Neuronal stem cell (in vitro differentiated cells): ENCODE results near the gene CCL23.

Source experiments
- DNase-seq: peaks from one replicate; pipeline ENCODE4 v3.0.0-alpha.2; 2013; ENCODE audit warnings: low spot score
- H2AFZ ChIP-seq: one replicate; pipeline ENCODE4 v1.6.1; 2013; ENCODE audit warnings: mild to moderate bottlenecking, low read length, inconsistent platforms
- H2AK5ac ChIP-seq: 2 replicates; pipeline ENCODE4 v1.6.1; 2013; ENCODE audit warnings: low read depth, mild to moderate bottlenecking, inconsistent platforms, low read length, moderate library complexity, mixed read lengths
- H2BK120ac ChIP-seq: 2 replicates; pipeline ENCODE4 v1.6.1; 2013; ENCODE audit warnings: low read depth, mild to moderate bottlenecking, inconsistent platforms, low read length, moderate library complexity, mixed read lengths
- H2BK12ac ChIP-seq: one replicate; pipeline ENCODE4 v1.6.1; 2013; ENCODE audit warnings: low read length, inconsistent platforms
- H2BK15ac ChIP-seq: 2 replicates; pipeline ENCODE4 v1.6.1; 2013; ENCODE audit warnings: mild to moderate bottlenecking, low read length, inconsistent platforms, mixed read lengths
- H2BK5ac ChIP-seq: one replicate; pipeline ENCODE4 v1.6.1; 2013; ENCODE audit warnings: inconsistent platforms, mild to moderate bottlenecking, low read length, moderate library complexity
- H3K14ac ChIP-seq: one replicate; pipeline ENCODE4 v1.6.1; 2013; ENCODE audit warnings: low read length, inconsistent platforms
- H3K18ac ChIP-seq: 2 replicates; pipeline ENCODE4 v1.6.1; 2013; ENCODE audit warnings: low read length, inconsistent platforms
- H3K23ac ChIP-seq: 2 replicates; pipeline ENCODE4 v1.6.1; 2013; ENCODE audit warnings: low read depth, mild to moderate bottlenecking, mixed read lengths, low read length, inconsistent platforms; ENCODE audit not compliant: poor library complexity
- H3K27ac ChIP-seq: replicated peaks from 3 replicates; pipeline ENCODE4 v1.5.1; 2013; ENCODE audit warnings: low read length, inconsistent platforms
- H3K27me3 ChIP-seq, 3 experiments: 2 replicates each; pipeline ENCODE4 v1.6.1; 2013; ENCODE audit warnings: low read length in 3 of 3, mild to moderate bottlenecking in 2 of 3, inconsistent platforms in 1 of 3, low read depth in 1 of 3, mixed read lengths in 1 of 3, moderate library complexity in 1 of 3; ENCODE audit not compliant: control insufficient read depth in 3 of 3, insufficient read depth in 3 of 3
- H3K36me3 ChIP-seq, 2 donors: replicated peaks in 1 of 2; 2 replicates each; pipeline ENCODE4 v1.6.1; 2013; ENCODE audit warnings: low read length in 2 of 2; ENCODE audit not compliant: control insufficient read depth in 2 of 2, insufficient read depth in 2 of 2
- H3K4ac ChIP-seq: 2 replicates; pipeline ENCODE4 v1.6.1; 2013; ENCODE audit warnings: inconsistent platforms, mild to moderate bottlenecking, low read length, moderate library complexity
- H3K4me1 ChIP-seq, 2 donors: 1 replicate in 1 of 2; 2 replicates in 1 of 2; pipeline ENCODE4 v1.6.1; 2013; ENCODE audit warnings: low read length in 2 of 2, low read depth in 1 of 2; ENCODE audit not compliant: control insufficient read depth in 2 of 2, insufficient read depth in 1 of 2
- H3K4me2 ChIP-seq: one replicate; pipeline ENCODE4 v1.6.1; 2013; ENCODE audit warnings: mild to moderate bottlenecking, low read length, inconsistent platforms; ENCODE audit not compliant: insufficient read depth, poor library complexity, severe bottlenecking
- H3K4me3 ChIP-seq, 2 donors: 2 replicates each; pipeline ENCODE4 v1.5.1; 2013; ENCODE audit warnings: low read length in 2 of 2, mild to moderate bottlenecking in 2 of 2, inconsistent platforms in 1 of 2, moderate library complexity in 1 of 2
- H3K79me1 ChIP-seq: one replicate; pipeline ENCODE4 v1.6.1; 2013; ENCODE audit warnings: low read depth, mild to moderate bottlenecking, inconsistent platforms, low read length, moderate library complexity
- H3K9ac ChIP-seq: one replicate; pipeline ENCODE4 v1.6.1; 2013; ENCODE audit warnings: mild to moderate bottlenecking, low read depth, low read length, inconsistent platforms; ENCODE audit not compliant: poor library complexity
- H3K9me3 ChIP-seq, 2 donors: replicated peaks in 1 of 2; 2 replicates each; pipeline versions ENCODE3 to v1.6.1; 2013; ENCODE audit warnings: low read length in 2 of 2, mild to moderate bottlenecking in 2 of 2, inconsistent platforms in 1 of 2, low read depth in 1 of 2, mixed read lengths in 1 of 2, moderate library complexity in 1 of 2; ENCODE audit not compliant: control insufficient read depth in 2 of 2, insufficient read depth in 1 of 2
- H4K8ac ChIP-seq: one replicate; pipeline ENCODE4 v1.6.1; 2013; ENCODE audit warnings: low read depth, mild to moderate bottlenecking, inconsistent platforms, low read length, moderate library complexity
- H4K91ac ChIP-seq: one replicate; pipeline ENCODE4 v1.6.1; 2013; ENCODE audit warnings: low read length, low read depth, mild to moderate bottlenecking, inconsistent platforms; ENCODE audit not compliant: poor library complexity
- WGBS, 2 donors: extraction: QIAGEN DNeasy Blood & Tissue Kit; methylation state at CpG; one replicate each; pipeline ENCODE4 v1.1.7; 2013; ENCODE audit warnings: missing lambda C conversion rate in 2 of 2, mixed read lengths in 1 of 2; ENCODE audit not compliant: insufficient read length in 2 of 2, insufficient replicate concordance in 1 of 2; ENCODE audit errors: extremely low coverage in 2 of 2; 5-methylcytosine and 5-hydroxymethylcytosine counted together

The CCL23 gene

DNA sequence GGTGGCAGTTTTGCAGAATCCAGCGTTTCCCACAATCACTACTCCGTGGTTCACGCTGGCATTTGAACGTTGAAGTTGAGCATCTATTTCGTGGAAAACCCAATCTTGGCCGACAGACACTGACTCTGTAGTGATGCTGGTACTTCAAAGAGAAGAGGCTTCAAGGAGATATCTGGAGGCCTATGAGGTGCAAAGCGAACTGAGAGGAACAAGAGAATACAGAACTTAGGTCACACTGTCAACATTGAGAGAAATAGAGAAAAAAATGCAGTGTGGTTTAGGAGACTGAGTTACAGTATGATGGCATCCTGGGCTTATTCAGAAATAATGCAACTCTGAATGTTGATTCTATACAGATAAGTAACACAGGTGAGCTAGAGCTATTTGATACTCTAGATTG is 52.5 kb downstream of the CCL23 start:
- no peak overlapping the region for H3K18ac ChIP-seq
- no peaks in the 10 kb centered on the region for H3K9me3 ChIP-seq
- no peak overlapping the region for H2BK5ac ChIP-seq
- H3K4me1 ChIP-seq, result no peaks in the 10 kb centered on the region
- H3K79me1 ChIP-seq, result no peaks in the 10 kb centered on the region
- H3K9ac ChIP-seq, result no peak overlapping the region
- H3K4me3 ChIP-seq, result no peak overlapping the region
- no CpG with 5 or more reads among the region's 7 CpGs for WGBS, 2 donors
- H4K91ac ChIP-seq, result no peak overlapping the region
- H4K8ac ChIP-seq, result no peak overlapping the region
- no peak overlapping the region for H2AFZ ChIP-seq
- H2BK12ac ChIP-seq, result no peak overlapping the region
- H3K27ac ChIP-seq, result no peak overlapping the region
- H3K23ac ChIP-seq, result no peak overlapping the region
- no peak overlapping the region for H3K4me2 ChIP-seq
- no peak overlapping the region for H2AK5ac ChIP-seq
- H3K36me3 ChIP-seq, result no peaks in the 10 kb centered on the region
- no peak overlapping the region for H3K14ac ChIP-seq
- H2BK120ac ChIP-seq, result no peak overlapping the region
- no peak for DNase-seq
- H3K27me3 ChIP-seq, result peaks cover 0 to 7% (median 0%) of the 10 kb centered on the region in 3 experiments
- no peak overlapping the region for H3K4ac ChIP-seq
- no peak overlapping the region for H2BK15ac ChIP-seq

DNA sequence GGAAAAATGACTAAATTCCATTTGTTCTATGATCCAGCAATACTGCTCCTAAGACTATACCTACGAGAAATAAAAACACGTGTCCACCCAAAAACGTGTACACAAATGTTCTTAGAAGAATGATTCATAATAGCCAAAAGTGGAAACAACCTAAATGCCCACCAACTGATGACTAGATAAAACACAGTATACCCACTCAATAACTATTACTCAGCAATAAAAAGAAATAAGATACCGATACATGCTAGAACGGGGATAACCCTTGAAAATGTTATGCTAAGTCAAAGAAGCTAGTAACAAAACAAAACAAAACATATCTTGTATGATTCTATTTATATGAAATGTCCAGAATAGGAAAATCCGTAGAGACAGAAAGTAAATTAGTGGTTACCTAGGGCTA is 54.1 kb downstream of the CCL23 start:
- Histone ChIP-seq H3K27ac (no peak overlapping the region), H4K8ac (no peak overlapping the region), H3K27me3 (peaks cover 0 to 7% (median 0%) of the 10 kb centered on the region in 3 experiments), H2BK120ac (no peak overlapping the region), H3K4me3 (no peak overlapping the region), H3K4me1 (no peaks in the 10 kb centered on the region), H4K91ac (no peak overlapping the region), H3K9me3 (no peaks in the 10 kb centered on the region), H2AFZ (no peak overlapping the region), H3K4ac (no peak overlapping the region), H2AK5ac (no peak overlapping the region), H2BK15ac (no peak overlapping the region), H2BK12ac (no peak overlapping the region), H3K18ac (no peak overlapping the region), H3K14ac (no peak overlapping the region), H3K4me2 (no peak overlapping the region), H3K23ac (no peak overlapping the region), H3K79me1 (no peaks in the 10 kb centered on the region), H3K36me3 (no peaks in the 10 kb centered on the region), H2BK5ac (no peak overlapping the region), H3K9ac (no peak overlapping the region)
- no peak for DNase-seq
- no CpG with 5 or more reads among the region's 6 CpGs for WGBS, 2 donors
